Skeletal muscle satellite cell (primary cell): ENCODE data around the gene FAIM2.

Experiments used
- H3K27me3 ChIP-seq: 2 replicates; pipeline ENCODE4 v1.7.0; 2013; ENCODE audit warnings: low read length; ENCODE audit not compliant: control insufficient read depth, insufficient read depth
- H3K36me3 ChIP-seq: 2 replicates; pipeline ENCODE4 v1.7.0; 2013; ENCODE audit warnings: mild to moderate bottlenecking, control low read depth, low read length; ENCODE audit not compliant: insufficient read depth
- H3K4me1 ChIP-seq: 2 replicates; pipeline ENCODE4 v1.7.0; 2013; ENCODE audit warnings: low read length; ENCODE audit not compliant: control insufficient read depth, insufficient read depth
- H3K4me2 ChIP-seq: 2 replicates; pipeline ENCODE4 v1.7.0; 2013; ENCODE audit warnings: mild to moderate bottlenecking, low read length
- H3K4me3 ChIP-seq: 2 replicates; pipeline ENCODE4 v1.7.0; 2013; ENCODE audit warnings: low read length
- H3K9ac ChIP-seq: 2 replicates; pipeline ENCODE4 v1.7.0; 2013; ENCODE audit warnings: mild to moderate bottlenecking, low read depth, low read length, moderate library complexity
- H3K9me3 ChIP-seq: replicated peaks from 2 replicates; pipeline ENCODE4 v1.7.0; 2013; ENCODE audit warnings: mild to moderate bottlenecking, control low read depth, low read length

The FAIM2 gene

DNA sequence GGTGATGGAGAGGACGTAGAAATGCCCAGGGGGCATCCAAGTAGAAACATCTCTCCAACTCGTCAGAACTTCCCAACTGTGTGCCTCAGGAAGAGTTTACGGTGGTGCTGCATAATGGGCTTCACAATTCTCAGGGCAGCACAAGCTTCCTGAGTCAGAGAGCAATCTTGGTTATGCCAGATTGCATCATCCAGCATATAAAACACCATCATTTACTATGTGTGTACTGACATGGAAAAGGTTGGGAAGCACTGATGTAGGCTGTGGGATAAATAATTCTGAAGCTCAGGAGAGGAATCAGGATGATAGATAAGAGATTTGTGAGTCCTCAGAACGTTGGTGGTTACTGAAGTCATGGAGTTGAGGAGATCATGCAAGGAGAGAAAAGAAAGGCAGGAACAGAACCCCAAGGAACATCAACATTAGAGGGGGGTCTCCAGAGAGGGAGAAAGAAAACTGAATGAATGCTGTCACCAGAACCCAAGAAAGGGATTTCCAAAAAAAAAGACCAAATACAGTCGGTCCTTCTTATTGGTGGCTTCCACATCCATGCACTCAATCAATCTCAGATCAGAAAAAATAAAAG lies 70.8 kb downstream of the FAIM2 start:
- Histone ChIP-seq H3K9me3 (no peaks in the 10 kb centered on the region), H3K27me3 (no peaks in the 10 kb centered on the region), H3K4me1 (peaks cover 7% of the 10 kb centered on the region), H3K4me3 (no peak overlapping the region), H3K4me2 (no peak overlapping the region), H3K9ac (no peak overlapping the region), H3K36me3 (no peaks in the 10 kb centered on the region)

- no peak overlapping the region for H3K4me3 ChIP-seq
- H3K9ac ChIP-seq = no peak overlapping the region
- no peaks in the 10 kb centered on the region for H3K9me3 ChIP-seq
- H3K4me2 ChIP-seq = no peak overlapping the region
- no peaks in the 10 kb centered on the region for H3K36me3 ChIP-seq
- no peaks in the 10 kb centered on the region for H3K27me3 ChIP-seq
- peaks cover 13% of the 10 kb centered on the region for H3K4me1 ChIP-seq
Measured at GRCh38 chr12:49831717-49832116, 72.0 kb downstream of the FAIM2 start.

DNA sequence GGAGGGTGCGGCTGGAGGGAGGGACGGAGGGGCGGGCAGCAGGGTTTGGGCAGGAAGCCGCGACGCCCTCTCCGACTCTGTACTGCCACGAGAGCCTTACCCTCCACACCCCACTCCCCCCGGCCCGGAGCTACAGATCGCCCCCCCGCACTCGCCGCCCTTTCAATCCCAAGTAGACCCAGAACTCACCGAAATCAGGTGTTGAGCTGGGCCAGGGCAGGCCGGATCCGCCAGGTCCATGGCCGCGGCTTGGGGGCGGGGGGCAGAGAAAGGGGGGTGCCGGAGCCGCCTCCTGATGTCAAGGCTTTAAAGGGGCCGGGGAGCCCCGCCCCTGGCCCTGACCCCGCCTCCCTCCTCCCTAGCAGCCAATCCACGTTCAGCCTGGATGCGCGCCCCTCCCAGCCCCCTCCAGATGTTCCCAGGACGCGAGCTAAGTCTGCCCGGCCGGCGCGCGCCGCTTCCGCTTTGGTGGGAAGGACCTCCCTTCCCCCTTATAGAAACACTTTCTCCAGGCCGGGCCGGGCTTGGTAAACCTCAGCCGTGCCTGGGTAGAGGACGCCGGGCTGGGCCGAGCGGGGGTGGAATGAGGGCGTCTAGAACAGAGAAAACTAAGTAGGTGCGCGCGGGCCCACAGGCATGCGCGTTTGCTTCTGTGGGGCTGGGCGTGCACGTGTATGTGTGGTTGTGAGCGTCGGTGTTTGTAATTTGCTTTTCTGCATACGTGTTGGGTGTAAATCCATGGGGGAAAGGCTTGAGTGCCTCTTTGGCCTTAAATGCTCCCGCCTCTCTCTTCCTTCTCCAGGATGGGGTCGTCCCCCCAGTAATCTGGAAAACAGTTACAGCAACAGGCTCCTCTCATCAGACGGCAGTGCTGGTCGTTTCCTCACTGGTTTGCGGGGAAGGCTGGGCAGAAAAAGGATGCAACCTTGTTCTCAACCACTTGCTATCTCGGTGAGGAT lies 75.3 kb downstream of the FAIM2 start, which contains the start of gene NCKAP5L:
TSS of gene NCKAP5L (minus strand) at position 281 of the 959 bp plus-strand sequence. CDS start 24,369 bp downstream, outside the sequence.
- Histone ChIP-seq H3K4me3 (peak within 1 kb of the TSS; percentile 96), H3K9me3 (no peaks in the 10 kb centered on the region), H3K9ac (peak within 1 kb of the TSS; percentile 88), H3K36me3 (no peaks in the 10 kb centered on the region), H3K4me1 (peaks cover 45% of the 10 kb centered on the region), H3K27me3 (no peaks in the 10 kb centered on the region), H3K4me2 (peak within 1 kb of the TSS; percentile 96)

GRCh38 chr12:49827401-49828099 lies 76.2 kb downstream of the FAIM2 start:
- H3K9ac ChIP-seq = peak overlapping the region; percentile 88

DNA sequence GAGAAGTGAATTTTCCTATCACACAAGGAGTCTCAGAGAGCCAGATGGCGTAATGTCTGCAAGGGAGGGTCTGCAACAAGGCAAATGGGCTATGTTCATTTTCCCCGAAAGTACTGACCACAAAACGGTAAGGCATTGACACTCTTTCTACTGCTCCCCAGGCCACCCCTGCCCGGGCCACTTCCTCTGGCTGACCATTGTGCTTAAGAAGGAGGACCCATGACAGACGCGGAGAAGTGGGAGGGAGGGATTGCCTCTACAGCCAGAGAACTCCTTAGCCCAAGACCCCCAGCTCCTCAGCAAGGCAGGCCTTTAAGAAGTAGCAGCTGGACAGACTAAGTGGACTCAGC lies 76.7 kb downstream of the FAIM2 start:
- H3K4me2 ChIP-seq = peak overlapping the region; percentile 96
- H3K36me3 ChIP-seq = peaks cover 4% of the 10 kb centered on the region
- H3K4me1 ChIP-seq = peaks cover 54% of the 10 kb centered on the region
- no peaks in the 10 kb centered on the region for H3K9me3 ChIP-seq
- peak overlapping the region; percentile 96 for H3K4me3 ChIP-seq
- H3K9ac ChIP-seq = peak overlapping the region; percentile 88
- H3K27me3 ChIP-seq = no peaks in the 10 kb centered on the region

More at GRCh38 chr12:49827401-49828099, 76.2 kb downstream of the FAIM2 start:
- Histone ChIP-seq H3K36me3 (no peaks in the 10 kb centered on the region), H3K4me2 (peak overlapping the region; percentile 96), H3K4me3 (peak overlapping the region; percentile 96), H3K9me3 (no peaks in the 10 kb centered on the region), H3K27me3 (no peaks in the 10 kb centered on the region), H3K4me1 (peaks cover 51% of the 10 kb centered on the region)

DNA sequence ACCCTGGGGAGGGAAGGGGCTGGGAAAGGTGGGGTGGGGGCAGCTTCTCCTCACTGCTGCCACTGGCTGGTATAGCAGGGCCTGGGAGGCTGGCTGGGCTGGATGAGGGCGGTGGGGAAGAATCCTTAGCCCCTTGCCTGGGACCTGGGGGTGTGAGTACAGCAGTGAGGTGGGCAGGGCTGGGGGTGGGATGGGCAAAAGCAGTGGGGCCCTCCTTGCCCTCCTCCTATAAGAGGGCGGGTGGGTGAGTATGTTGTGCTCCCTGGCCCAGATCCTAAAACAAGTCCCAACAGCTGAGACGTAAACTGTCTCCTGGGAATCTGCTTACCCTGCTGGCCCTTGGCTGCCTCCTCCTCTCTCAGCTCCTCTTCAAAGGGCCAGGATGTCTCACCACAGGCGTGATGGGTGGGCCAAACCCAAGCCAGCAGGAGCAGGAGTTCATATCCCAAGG lies 77.7 kb downstream of the FAIM2 start:
- H3K27me3 ChIP-seq = no peaks in the 10 kb centered on the region
- H3K9ac ChIP-seq = peak overlapping the region; percentile 88
- peak overlapping the region; percentile 96 for H3K4me3 ChIP-seq
- H3K9me3 ChIP-seq = no peaks in the 10 kb centered on the region
- peaks cover 12% of the 10 kb centered on the region for H3K36me3 ChIP-seq
- peak overlapping the region; percentile 96 for H3K4me2 ChIP-seq
- H3K4me1 ChIP-seq = peaks cover 58% of the 10 kb centered on the region

DNA sequence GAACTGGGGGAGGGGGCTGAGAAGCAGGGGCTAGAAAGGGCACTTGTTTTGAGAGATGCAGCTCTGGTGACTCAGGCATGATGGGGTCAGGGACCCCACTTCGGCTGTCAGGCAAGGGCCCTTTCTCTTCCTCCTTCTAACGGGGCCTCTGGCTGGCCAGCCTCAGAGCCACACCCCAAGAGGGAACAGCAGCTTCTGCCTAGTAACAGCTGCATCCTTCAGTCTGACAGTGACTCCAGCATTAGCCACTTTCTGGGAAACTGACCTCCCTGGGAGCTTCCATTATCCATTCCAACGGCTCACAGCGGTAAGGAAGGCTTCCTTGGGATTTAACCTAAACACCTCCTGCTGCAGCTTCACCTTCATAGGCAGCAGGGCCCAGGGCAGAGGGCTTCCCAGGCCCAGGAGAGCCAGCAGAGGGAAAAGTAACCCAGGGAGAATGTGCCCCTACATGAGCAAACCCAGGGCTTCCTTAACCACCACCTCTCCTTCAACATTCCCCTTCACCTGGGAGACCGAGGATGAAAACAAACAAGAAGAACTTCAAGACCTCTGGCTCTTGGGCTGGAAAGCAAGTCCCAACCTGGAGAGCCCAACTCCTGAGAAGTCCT lies 78.2 kb downstream of the FAIM2 start:
- Histone ChIP-seq H3K4me2 (peak overlapping the region; percentile 96), H3K36me3 (peaks cover 12% of the 10 kb centered on the region), H3K9me3 (no peaks in the 10 kb centered on the region), H3K4me1 (peaks cover 59% of the 10 kb centered on the region), H3K27me3 (no peaks in the 10 kb centered on the region), H3K4me3 (peak overlapping the region; percentile 96), H3K9ac (peak overlapping the region; percentile 72)

- H3K27me3 ChIP-seq = no peaks in the 10 kb centered on the region
- no peaks in the 10 kb centered on the region for H3K9me3 ChIP-seq
- H3K4me2 ChIP-seq = peak overlapping the region; percentile 96
- peaks cover 61% of the 10 kb centered on the region for H3K4me1 ChIP-seq
- peak overlapping the region; percentile 72 for H3K9ac ChIP-seq
- peaks cover 12% of the 10 kb centered on the region for H3K36me3 ChIP-seq
- peak overlapping the region; percentile 96 for H3K4me3 ChIP-seq
Measured at GRCh38 chr12:49824895-49825294, 78.8 kb downstream of the FAIM2 start.

DNA sequence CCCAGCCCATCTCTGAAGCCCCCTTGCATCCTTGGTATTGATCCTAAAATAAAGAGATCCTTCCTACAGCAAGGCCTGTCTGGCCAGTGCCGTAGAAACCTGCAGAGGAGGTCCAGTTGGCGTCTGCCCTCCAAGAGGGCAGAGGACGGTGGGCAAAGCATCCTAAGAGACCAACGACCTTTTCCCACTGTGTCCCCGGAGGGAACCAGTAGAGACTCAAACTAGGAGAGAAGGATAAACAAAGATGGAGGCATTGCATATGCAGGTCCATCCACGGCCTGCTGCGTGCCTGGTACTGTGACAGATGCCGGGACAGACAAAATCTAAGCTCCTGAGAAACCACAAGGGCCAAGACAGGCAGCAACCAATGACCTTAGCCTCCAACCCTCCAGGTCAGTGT lies 79.3 kb downstream of the FAIM2 start:
- H3K4me3 ChIP-seq = peak overlapping the region; percentile 40
- peak overlapping the region; percentile 72 for H3K9ac ChIP-seq
- peak overlapping the region; percentile 96 for H3K4me2 ChIP-seq
- H3K9me3 ChIP-seq = no peaks in the 10 kb centered on the region
- peaks cover 64% of the 10 kb centered on the region for H3K4me1 ChIP-seq
- peaks cover 12% of the 10 kb centered on the region for H3K36me3 ChIP-seq
- H3K27me3 ChIP-seq = no peaks in the 10 kb centered on the region

DNA sequence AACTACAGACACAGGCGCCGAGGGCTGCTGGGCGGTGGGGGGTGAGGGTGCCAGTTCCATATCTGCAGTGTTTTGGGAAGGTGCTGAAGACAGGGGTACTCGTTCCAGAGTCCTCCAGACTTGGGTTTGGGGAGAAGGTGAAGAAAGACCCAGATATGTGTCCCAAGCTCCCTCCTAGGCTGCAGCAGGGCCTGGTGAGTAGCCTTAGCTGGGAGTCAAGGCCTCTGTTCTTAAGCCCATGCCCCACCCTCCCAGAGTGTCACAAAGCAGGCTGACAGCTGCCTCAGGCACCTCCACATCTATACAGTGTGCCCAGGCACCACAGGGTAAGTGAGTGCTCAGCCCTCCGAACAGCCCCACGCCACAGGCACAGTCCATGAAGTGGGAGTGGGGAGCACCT lies 79.7 kb downstream of the FAIM2 start:
- H3K9ac ChIP-seq = no peak overlapping the region
- no peaks in the 10 kb centered on the region for H3K9me3 ChIP-seq
- peaks cover 61% of the 10 kb centered on the region for H3K4me1 ChIP-seq
- no peak overlapping the region for H3K4me3 ChIP-seq
- no peaks in the 10 kb centered on the region for H3K27me3 ChIP-seq
- H3K4me2 ChIP-seq = peak overlapping the region; percentile 96
- H3K36me3 ChIP-seq = peaks cover 12% of the 10 kb centered on the region

DNA sequence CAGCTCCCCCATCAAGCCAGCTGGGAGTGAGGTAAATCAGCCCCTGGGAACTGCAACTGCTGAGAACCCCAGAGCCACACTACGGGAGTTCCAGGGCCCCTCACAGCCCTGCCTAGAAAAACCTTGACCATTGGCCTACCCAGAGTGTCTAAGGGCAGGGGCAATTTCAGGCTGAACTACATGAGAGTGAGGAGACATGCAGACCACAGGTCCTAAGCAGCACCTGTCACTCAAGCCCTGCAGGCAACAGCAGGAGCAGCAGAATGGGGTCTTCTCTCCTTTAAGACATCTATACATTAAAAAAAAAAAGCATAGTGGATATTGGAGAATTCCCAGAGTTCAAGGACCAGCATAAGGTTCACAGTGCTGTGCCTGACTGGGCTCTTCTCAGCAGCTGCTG lies 80.3 kb downstream of the FAIM2 start:
- Histone ChIP-seq H3K27me3 (no peaks in the 10 kb centered on the region), H3K36me3 (peaks cover 12% of the 10 kb centered on the region), H3K4me1 (peaks cover 57% of the 10 kb centered on the region), H3K4me2 (no peak overlapping the region), H3K9ac (no peak overlapping the region), H3K4me3 (no peak overlapping the region), H3K9me3 (no peaks in the 10 kb centered on the region)
